Keratinocyte (primary cell): Measurements from ENCODE around the gene MAP1LC3C. TPM values are rescaled to one million over a fixed set of nuclear protein-coding genes. Genes with fewer than 3 reads are reported as not detected.

Source experiments
- DNase-seq: peaks from one replicate; pipeline ENCODE4 v3.0.0-alpha.2; 2011; ENCODE audit warnings: low read depth, missing footprints, low spot score
- FAIRE-seq: peaks from 2 replicates; lab custom pipeline; 2011; peaks lifted over from hg19 to GRCh38; lab: Jason Lieb, UNC
- H2AFZ ChIP-seq: 2 replicates; pipeline ENCODE4 v1.6.0; 2012; ENCODE audit warnings: low read length, control low read depth, inconsistent platforms; ENCODE audit not compliant: control insufficient read depth
- H3K27ac ChIP-seq: 2 replicates; pipeline ENCODE4 v1.5.1; 2011; ENCODE audit warnings: low read length; ENCODE audit not compliant: control insufficient read depth, insufficient read depth
- H3K27me3 ChIP-seq: 3 replicates; pipeline ENCODE4 v1.6.0; 2011; ENCODE audit warnings: low read length; ENCODE audit not compliant: control insufficient read depth, insufficient read depth; ENCODE audit errors: extremely low read depth
- H3K36me3 ChIP-seq, 2 experiments: 2 replicates in 1 of 2; 3 replicates in 1 of 2; pipeline ENCODE4 v1.5.1; 2011; ENCODE audit warnings: low read length in 2 of 2, mild to moderate bottlenecking in 1 of 2; ENCODE audit not compliant: control insufficient read depth in 2 of 2, insufficient read depth in 2 of 2; ENCODE audit errors: extremely low read depth in 1 of 2
- H3K4me1 ChIP-seq: 3 replicates; pipeline ENCODE4 v1.5.1; 2011; ENCODE audit warnings: low read length; ENCODE audit not compliant: control insufficient read depth, insufficient read depth; ENCODE audit errors: extremely low read depth
- H3K4me2 ChIP-seq: 3 replicates; pipeline ENCODE4 v1.6.0; 2011; ENCODE audit warnings: low read depth, low read length; ENCODE audit not compliant: control insufficient read depth, insufficient read depth; ENCODE audit errors: extremely low read depth
- H3K4me3 ChIP-seq, 3 experiments: fragments of 200-600 bp in 1 of 3; sonication (generic) in 1 of 3; 2 replicates in 2 of 3; 3 replicates in 1 of 3; pipeline ENCODE4 v1.5.1; 2011 to 2016; ENCODE audit warnings: low read length in 3 of 3, mild to moderate bottlenecking in 3 of 3, control low read depth in 2 of 3, inconsistent platforms in 1 of 3, low read depth in 1 of 3, mixed read lengths in 1 of 3, mixed run types in 1 of 3, moderate library complexity in 1 of 3; ENCODE audit not compliant: control insufficient read depth in 2 of 3, insufficient read depth in 2 of 3; ENCODE audit errors: extremely low read depth in 1 of 3
- H3K79me2 ChIP-seq: 2 replicates; pipeline ENCODE4 v1.6.0; 2012; ENCODE audit warnings: low read length; ENCODE audit not compliant: control insufficient read depth, insufficient read depth
- H3K9ac ChIP-seq: 3 replicates; pipeline ENCODE4 v1.6.0; 2011; ENCODE audit warnings: low read length; ENCODE audit not compliant: control insufficient read depth, insufficient read depth; ENCODE audit errors: extremely low read depth
- H3K9me1 ChIP-seq: 3 replicates; pipeline ENCODE4 v1.6.0; 2011; ENCODE audit warnings: low read length; ENCODE audit not compliant: control insufficient read depth, insufficient read depth; ENCODE audit errors: extremely low read depth
- H3K9me3 ChIP-seq: 2 replicates; pipeline ENCODE4 v1.5.1; 2012; ENCODE audit warnings: low read depth, low read length; ENCODE audit not compliant: control insufficient read depth
- H4K20me1 ChIP-seq: 3 replicates; pipeline ENCODE4 v1.6.0; 2011; ENCODE audit warnings: low read length; ENCODE audit not compliant: control insufficient read depth, insufficient read depth; ENCODE audit errors: extremely low read depth
- CTCF ChIP-seq, 3 experiments: IDR thresholded peaks in 1 of 3; conservative IDR thresholded peaks in 1 of 3; optimal IDR thresholded peaks in 1 of 3; 2 replicates in 2 of 3; 3 replicates in 1 of 3; pipeline versions ENCODE3 to v1.5.1; 2011; ENCODE audit warnings: low read length in 3 of 3, mild to moderate bottlenecking in 3 of 3, moderate library complexity in 2 of 3, control low read depth in 1 of 3, inconsistent platforms in 1 of 3; ENCODE audit not compliant: insufficient read depth in 2 of 3; ENCODE audit errors: extremely low read depth in 1 of 3
- EZH2 ChIP-seq: IDR thresholded peaks from one replicate; pipeline ENCODE4 v1.6.1; 2012; ENCODE audit warnings: inconsistent platforms, mild to moderate bottlenecking, low read length, moderate library complexity
- dilution Hi-C: fragments of 300-500 bp; cut with MboI; formaldehyde crosslinking; loops from one replicate; pipeline ENCODE4 v1.7.0; 2020; ENCODE audit warnings: low sequenced_read_pairs; ENCODE audit not compliant: extremely low pct_ligation_motif_present
- polyA plus RNA-seq, 5 experiments: library from polyadenylated mRNA; depleted of rRNA in 3 of 5; stranded (reverse) in 3 of 5; stranded (forward) in 1 of 5; unstranded in 1 of 5; fragments of >200 nt; gene quantifications; 1 replicate in 1 of 5; 2 replicates in 3 of 5; 3 replicates in 1 of 5; pipeline versions ENCODE4 v1.2.1 to v1.2.3, GENCODE V29; 2011 to 2012; ENCODE audit warnings: missing spikeins in 2 of 5, low read depth in 1 of 5, low replicate concordance in 1 of 5

Gene MAP1LC3C
- polyA plus RNA-seq, 1 donor (not counting 4 experiments of a cell fraction or from before 2014, with no cell fraction given), result not detected

- H3K4me2 ChIP-seq, result no peak overlapping the region
- no peaks in the 10 kb centered on the region for H3K9me3 ChIP-seq
- no peaks in the 10 kb centered on the region for H3K9me1 ChIP-seq
- dilution Hi-C loops, result no loop called here
- H3K4me1 ChIP-seq, result no peaks in the 10 kb centered on the region
- H3K36me3 ChIP-seq, result no peaks in the 10 kb centered on the region
- FAIRE-seq (no peak), DNase-seq (no peak)
- no peaks in the 10 kb centered on the region for H4K20me1 ChIP-seq
- TF ChIP-seq CTCF (optimal IDR thresholded peaks at IDR 0.05 in 1 of 3, IDR thresholded peaks at IDR 0.05 in 1 of 3, conservative IDR thresholded peaks at IDR 0.05 in 1 of 3; ENCODE audit: extremely low read depth in 1 of 3, insufficient read depth in 2 of 3, low read length in 3 of 3) (no peak), EZH2 (no peak)
- no peak overlapping the region for H2AFZ ChIP-seq
- no peak overlapping the region for H3K4me3 ChIP-seq
- H3K27ac ChIP-seq, result no peak overlapping the region
- H3K9ac ChIP-seq, result no peak overlapping the region
- H3K27me3 ChIP-seq, result no peaks in the 10 kb centered on the region
- no peaks in the 10 kb centered on the region for H3K79me2 ChIP-seq
These were observed 35.5 kb upstream of the MAP1LC3C start for GRCh38 chr1:242034392-242034791.

- dilution Hi-C loops, result no loop called here
- Histone ChIP-seq H3K9me1 (no peaks in the 10 kb centered on the region), H3K27me3 (no peaks in the 10 kb centered on the region), H3K79me2 (no peaks in the 10 kb centered on the region), H3K27ac (no peak overlapping the region), H3K4me1 (no peaks in the 10 kb centered on the region), H3K9ac (no peak overlapping the region), H3K4me2 (no peak overlapping the region), H2AFZ (no peak overlapping the region), H4K20me1 (no peaks in the 10 kb centered on the region), H3K4me3 (no peak overlapping the region), H3K36me3 (no peaks in the 10 kb centered on the region), H3K9me3 (no peaks in the 10 kb centered on the region)
- TF ChIP-seq EZH2 (no peak), CTCF (optimal IDR thresholded peaks at IDR 0.05 in 1 of 3, IDR thresholded peaks at IDR 0.05 in 1 of 3, conservative IDR thresholded peaks at IDR 0.05 in 1 of 3; ENCODE audit: extremely low read depth in 1 of 3, insufficient read depth in 2 of 3, low read length in 3 of 3) (no peak)
- no peak for FAIRE-seq
- DNase-seq, result no peak
These were observed 34.5 kb upstream of the MAP1LC3C start for GRCh38 chr1:242033447-242033846.
